Prostate gland (tissue), 2 donors: ENCODE results near the gene SQSTM1. TPM values are rescaled to one million over a fixed set of nuclear protein-coding genes. Genes with fewer than 3 reads are reported as not detected.

Experiments used
- DNase-seq: peaks from one replicate; pipeline ENCODE4 v3.0.0-alpha.2; 2019; ENCODE audit warnings: low spot score
- H3K27ac ChIP-seq, 2 donors: fragments of 200-600 bp; sonication (generic); 2 replicates each; pipeline ENCODE4 v1.5.1; 2017 to 2019
- H3K27me3 ChIP-seq: fragments of 200-600 bp; sonication (generic); replicated peaks from 2 replicates; pipeline ENCODE4 v1.5.1; 2019; ENCODE audit not compliant: insufficient read depth
- H3K36me3 ChIP-seq, 2 donors: fragments of 200-600 bp; sonication (generic); 1 replicate in 1 of 2; 2 replicates in 1 of 2; pipeline versions ENCODE4 v1.5.1 to v1.8.1; 2017 to 2019
- H3K4me1 ChIP-seq: fragments of 200-600 bp; sonication (generic); replicated peaks from 2 replicates; pipeline ENCODE4 v1.5.1; 2019
- H3K4me3 ChIP-seq, 2 donors: fragments of 200-600 bp; sonication (generic); 2 replicates each; pipeline ENCODE4 v1.5.1; 2017 to 2019
- H3K9me3 ChIP-seq: fragments of 200-600 bp; sonication (generic); 2 replicates; pipeline ENCODE4 v1.5.1; 2017
- POLR2A ChIP-seq: fragments of 450-650 bp; IDR thresholded peaks from one replicate; pipeline ENCODE4 v1.6.1; 2016; ENCODE audit warnings: antibody characterized with exemption, mild to moderate bottlenecking
- POLR2AphosphoS5 ChIP-seq: sonication (generic); formaldehyde crosslinking; IDR thresholded peaks from one replicate; pipeline ENCODE4 v1.6.1; 2017; ENCODE audit warnings: antibody characterized with exemption
- WGBS: methylation state at CpG from one replicate; pipeline ENCODE4 v1.1.5; 2018; 5-methylcytosine and 5-hydroxymethylcytosine counted together
- intact Hi-C: fragments of 100-400 bp; cut with DNase I; formaldehyde crosslinking; loops from one replicate; pipeline ENCODE4 v1.14.2; 2022
- total RNA-seq, 2 donors: library from RNA; depleted of rRNA; stranded (reverse); fragments of >200 nt; gene quantifications; one replicate each; pipeline ENCODE4 v1.1.0, GENCODE V29; 2016
- TF ChIP-seq, protein P1 (sequence below), 4 experiments: fragments of 200-600 bp in 2 of 4; fragments of 450-650 bp in 2 of 4; sonication (generic) in 2 of 4; IDR thresholded peaks; 1 replicate in 3 of 4; 2 replicates in 1 of 4; pipeline ENCODE4 v1.5.1; 2016 to 2019; ENCODE audit warnings: antibody characterized with exemption in 4 of 4, mild to moderate bottlenecking in 2 of 4, moderate library complexity in 2 of 4

Gene SQSTM1
- total RNA-seq, 2 donors from 2014 or later: 377 to 527 TPM

DNA sequence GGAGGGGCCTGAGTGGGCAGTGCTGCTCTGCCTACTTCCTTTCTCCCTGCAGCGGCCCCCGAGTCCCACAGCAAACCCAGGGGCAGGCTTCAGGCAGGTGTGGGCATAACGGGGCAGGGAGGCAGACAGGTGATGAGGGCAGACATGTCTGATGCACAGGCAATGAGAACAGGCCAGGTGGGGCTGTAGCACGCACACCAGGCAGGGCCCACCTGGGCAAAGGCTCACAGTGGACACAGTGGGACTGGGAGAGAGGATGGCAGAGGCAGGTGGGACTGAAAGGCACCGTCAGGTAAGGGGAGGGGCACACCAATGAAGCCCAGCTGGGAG, 21.1 kb upstream of the SQSTM1 start:
- TF ChIP-seq, protein P1, sequence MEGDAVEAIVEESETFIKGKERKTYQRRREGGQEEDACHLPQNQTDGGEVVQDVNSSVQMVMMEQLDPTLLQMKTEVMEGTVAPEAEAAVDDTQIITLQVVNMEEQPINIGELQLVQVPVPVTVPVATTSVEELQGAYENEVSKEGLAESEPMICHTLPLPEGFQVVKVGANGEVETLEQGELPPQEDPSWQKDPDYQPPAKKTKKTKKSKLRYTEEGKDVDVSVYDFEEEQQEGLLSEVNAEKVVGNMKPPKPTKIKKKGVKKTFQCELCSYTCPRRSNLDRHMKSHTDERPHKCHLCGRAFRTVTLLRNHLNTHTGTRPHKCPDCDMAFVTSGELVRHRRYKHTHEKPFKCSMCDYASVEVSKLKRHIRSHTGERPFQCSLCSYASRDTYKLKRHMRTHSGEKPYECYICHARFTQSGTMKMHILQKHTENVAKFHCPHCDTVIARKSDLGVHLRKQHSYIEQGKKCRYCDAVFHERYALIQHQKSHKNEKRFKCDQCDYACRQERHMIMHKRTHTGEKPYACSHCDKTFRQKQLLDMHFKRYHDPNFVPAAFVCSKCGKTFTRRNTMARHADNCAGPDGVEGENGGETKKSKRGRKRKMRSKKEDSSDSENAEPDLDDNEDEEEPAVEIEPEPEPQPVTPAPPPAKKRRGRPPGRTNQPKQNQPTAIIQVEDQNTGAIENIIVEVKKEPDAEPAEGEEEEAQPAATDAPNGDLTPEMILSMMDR (IDR thresholded peaks at IDR 0.05): no peak
- TF ChIP-seq POLR2AphosphoS5: no peak
- TF ChIP-seq POLR2A: no peak
- Histone ChIP-seq H3K27me3 (no peaks in the 10 kb centered on the region), H3K9me3 (no peaks in the 10 kb centered on the region), H3K4me1 (peaks cover 10% of the 10 kb centered on the region), H3K36me3 (peaks cover 15 to 22% of the 10 kb centered on the region in 2 donors), H3K27ac (no peak overlapping the region), H3K4me3 (no peak overlapping the region)
- no peak for DNase-seq
- WGBS: 86% methylated on average over 5 of the region's 5 CpGs
- intact Hi-C loops: loop anchor here (5.0 kb wide), 1 partner anchor 37 kb away; no protein-coding TSS in a partner anchor

GRCh38 chr5:179800071-179800695, 20.5 kb upstream of the SQSTM1 start:
- no peak overlapping the region for H3K4me3 ChIP-seq
- H3K4me1 ChIP-seq: peaks cover 9% of the 10 kb centered on the region
- intact Hi-C loops: loop anchor here (5.0 kb wide), 1 partner anchor 107 kb away; the partner anchor contains the start of gene TBC1D9B
- TF ChIP-seq POLR2A: no peak
- TF ChIP-seq, protein P1 (IDR thresholded peaks at IDR 0.05): no peak
- no peak for TF ChIP-seq POLR2AphosphoS5
- H3K27ac ChIP-seq: no peak overlapping the region
- H3K36me3 ChIP-seq: peaks cover 15 to 22% of the 10 kb centered on the region in 2 donors
- H3K27me3 ChIP-seq: no peaks in the 10 kb centered on the region
- 92% methylated on average over 21 of the region's 21 CpGs for WGBS
- no peaks in the 10 kb centered on the region for H3K9me3 ChIP-seq
- DNase-seq: no peak

DNA sequence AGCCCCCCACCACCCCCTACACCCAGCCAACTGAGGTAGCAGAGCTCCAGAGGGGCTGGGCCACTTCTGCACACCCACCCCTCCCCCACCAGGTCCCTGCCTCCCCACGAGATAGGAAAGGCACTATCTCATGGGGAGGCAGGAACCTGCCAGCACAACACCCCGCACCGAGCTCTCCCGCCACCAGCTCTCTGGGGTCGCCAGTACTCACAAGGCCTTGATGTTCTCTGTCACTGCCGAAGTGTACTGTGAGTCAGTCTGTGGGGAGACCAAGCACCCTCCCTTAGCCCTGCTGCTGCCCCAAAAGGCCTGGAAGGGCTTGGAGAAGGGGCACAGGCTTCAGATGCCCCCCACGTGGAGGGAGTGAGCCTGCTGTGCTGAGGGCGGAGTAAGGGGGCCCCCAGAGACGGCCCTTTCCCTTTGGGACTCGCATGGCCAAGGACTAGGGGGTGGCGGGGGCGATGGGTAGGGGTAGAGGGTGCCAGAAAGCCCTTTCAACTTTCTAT, 20.0 kb upstream of the SQSTM1 start:
- TF ChIP-seq POLR2A: no peak
- TF ChIP-seq, protein P1 (IDR thresholded peaks at IDR 0.05): no peak
- no peak for TF ChIP-seq POLR2AphosphoS5
- H3K4me1 ChIP-seq: peaks cover 9% of the 10 kb centered on the region
- no peak for DNase-seq
- H3K27ac ChIP-seq: no peak overlapping the region
- 69% methylated on average over 10 of the region's 12 CpGs for WGBS
- no peaks in the 10 kb centered on the region for H3K9me3 ChIP-seq
- H3K36me3 ChIP-seq: peaks cover 15 to 22% of the 10 kb centered on the region in 2 donors
- H3K4me3 ChIP-seq: no peak overlapping the region
- intact Hi-C loops: loop anchor here (5.0 kb wide), 1 partner anchor 107 kb away; the partner anchor contains the start of gene TBC1D9B
- H3K27me3 ChIP-seq: no peaks in the 10 kb centered on the region

DNA sequence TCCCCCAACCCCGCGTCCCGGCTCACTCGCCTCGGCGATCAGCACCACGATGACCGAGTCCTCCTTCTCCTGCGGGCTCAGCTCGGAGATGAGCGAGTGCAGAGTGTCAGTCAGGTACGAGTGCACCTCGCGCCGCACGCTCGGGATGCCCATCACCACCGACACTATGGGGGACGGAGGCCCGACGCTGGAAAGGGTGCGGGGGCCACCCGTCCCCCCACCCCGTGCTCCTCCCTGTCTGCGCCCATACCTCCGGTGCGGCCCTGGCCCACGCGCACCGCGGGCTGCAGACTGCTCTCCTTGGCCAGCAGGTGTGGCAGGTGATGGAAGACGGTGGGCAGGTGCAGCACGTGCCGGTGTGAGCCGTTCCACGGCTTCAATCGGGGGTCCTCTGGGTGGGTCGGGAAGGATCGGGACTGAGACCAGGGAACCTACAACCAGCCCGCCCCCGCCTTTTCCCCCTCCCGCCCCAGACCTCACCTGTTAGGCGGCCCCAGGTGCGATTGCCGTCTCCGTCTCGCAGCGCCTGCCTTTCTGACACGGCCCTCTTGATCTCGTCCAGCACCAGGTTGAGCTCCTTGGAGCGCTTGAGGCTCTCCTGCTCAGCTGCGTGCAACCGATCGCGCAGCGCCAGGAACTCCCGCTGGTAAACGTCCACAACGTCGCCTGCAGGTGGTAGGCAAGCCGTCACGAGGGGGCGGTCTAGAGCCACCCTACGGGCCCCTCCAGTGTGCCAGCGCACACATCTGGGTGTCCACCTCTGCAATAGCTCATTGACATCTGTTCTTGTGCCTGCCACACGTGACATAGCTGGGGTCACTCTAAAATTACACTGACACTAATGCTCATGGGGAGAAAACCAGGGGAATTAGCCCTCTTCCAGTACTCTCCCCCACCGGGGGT, 19.1 kb upstream of the SQSTM1 start:
- H3K27ac ChIP-seq: no peak overlapping the region
- H3K4me1 ChIP-seq: peaks cover 9% of the 10 kb centered on the region
- no peak overlapping the region for H3K4me3 ChIP-seq
- TF ChIP-seq POLR2AphosphoS5 (peak; percentile 7), POLR2A (no peak)
- TF ChIP-seq, protein P1 (IDR thresholded peaks at IDR 0.05): peak; percentile 54 to 74 (median 63)
- H3K27me3 ChIP-seq: no peaks in the 10 kb centered on the region
- DNase-seq: peak; percentile 60
- intact Hi-C loops: loop anchor here (5.0 kb wide), 1 partner anchor 106 kb away; the partner anchor contains the start of gene TBC1D9B
- peaks cover 15 to 22% of the 10 kb centered on the region in 2 donors for H3K36me3 ChIP-seq
- 61% methylated on average over 67 of the region's 67 CpGs for WGBS
- H3K9me3 ChIP-seq: no peaks in the 10 kb centered on the region
